Ovary (tissue), 3 donors: ENCODE results near the gene PTPRS.

Experiments used
- POLR2A ChIP-seq: fragments of 450-650 bp; IDR thresholded peaks from one replicate; pipeline ENCODE4 v1.6.1; 2017; ENCODE audit warnings: antibody characterized with exemption, mild to moderate bottlenecking, moderate library complexity
- TF ChIP-seq, protein P1 (sequence below), 3 donors: fragments of 450-650 bp in 2 of 3; fragments of 200-600 bp in 1 of 3; IDR thresholded peaks; one replicate each; pipeline versions ENCODE4 v1.5.1 to v1.8.0; 2016 to 2022; ENCODE audit warnings: antibody characterized with exemption in 3 of 3, mild to moderate bottlenecking in 1 of 3
- donor health status: DM: no; HTN: no; CAD: no.

DNA sequence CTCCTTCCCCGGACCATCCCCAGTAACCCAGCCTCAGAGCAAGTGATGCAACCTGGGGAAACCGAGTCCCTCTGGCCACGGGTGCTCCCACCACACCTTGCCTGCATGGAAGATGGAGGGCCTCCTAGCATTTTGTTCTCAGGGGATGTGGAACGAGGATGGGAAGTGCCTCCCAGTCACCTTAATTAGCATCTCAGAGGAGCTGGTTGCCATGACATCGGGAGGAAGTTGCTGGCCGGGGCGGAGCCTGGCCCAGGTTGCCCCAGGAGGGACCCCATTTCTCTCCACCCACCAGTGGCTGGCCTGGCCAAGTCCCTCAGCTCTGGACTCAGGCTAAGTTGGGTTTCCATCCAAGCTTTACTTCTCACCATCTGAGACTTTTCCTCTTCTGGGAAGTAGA, 24.1 kb upstream of the PTPRS start:
- TF ChIP-seq, protein P1, sequence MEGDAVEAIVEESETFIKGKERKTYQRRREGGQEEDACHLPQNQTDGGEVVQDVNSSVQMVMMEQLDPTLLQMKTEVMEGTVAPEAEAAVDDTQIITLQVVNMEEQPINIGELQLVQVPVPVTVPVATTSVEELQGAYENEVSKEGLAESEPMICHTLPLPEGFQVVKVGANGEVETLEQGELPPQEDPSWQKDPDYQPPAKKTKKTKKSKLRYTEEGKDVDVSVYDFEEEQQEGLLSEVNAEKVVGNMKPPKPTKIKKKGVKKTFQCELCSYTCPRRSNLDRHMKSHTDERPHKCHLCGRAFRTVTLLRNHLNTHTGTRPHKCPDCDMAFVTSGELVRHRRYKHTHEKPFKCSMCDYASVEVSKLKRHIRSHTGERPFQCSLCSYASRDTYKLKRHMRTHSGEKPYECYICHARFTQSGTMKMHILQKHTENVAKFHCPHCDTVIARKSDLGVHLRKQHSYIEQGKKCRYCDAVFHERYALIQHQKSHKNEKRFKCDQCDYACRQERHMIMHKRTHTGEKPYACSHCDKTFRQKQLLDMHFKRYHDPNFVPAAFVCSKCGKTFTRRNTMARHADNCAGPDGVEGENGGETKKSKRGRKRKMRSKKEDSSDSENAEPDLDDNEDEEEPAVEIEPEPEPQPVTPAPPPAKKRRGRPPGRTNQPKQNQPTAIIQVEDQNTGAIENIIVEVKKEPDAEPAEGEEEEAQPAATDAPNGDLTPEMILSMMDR (IDR thresholded peaks at IDR 0.05), result no peak
- no peak for TF ChIP-seq POLR2A
